ENCODE results near the gene NIBAN1.

NIBAN1 gene

DNA sequence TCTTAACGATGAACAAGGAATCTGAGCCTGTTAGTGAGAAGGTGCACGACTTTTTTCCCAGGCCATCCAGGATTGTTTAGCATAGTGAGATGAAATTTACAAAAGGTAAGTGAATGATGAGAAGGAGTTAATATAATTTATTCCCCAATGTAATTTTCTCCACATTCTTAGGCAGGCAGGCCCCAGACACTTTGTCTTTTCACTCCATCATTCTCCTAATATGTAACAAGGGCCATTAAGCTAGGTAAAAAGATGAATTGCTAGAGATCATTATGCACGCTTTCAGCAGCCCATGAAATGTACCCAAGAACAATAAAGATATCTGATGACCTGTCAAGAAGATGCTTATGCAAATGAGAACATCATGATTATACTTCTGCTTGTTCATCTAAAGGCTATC, 24.1 kb downstream of the NIBAN1 start:
- TF ChIP-seq ZFP30 (CRISPR knock-in tag; IDR thresholded peaks at IDR 0.05): no peak
- no peak for TF ChIP-seq SNAI2 (CRISPR knock-in tag; IDR thresholded peaks at IDR 0.05)
- no peak for TF ChIP-seq ZFP3 (CRISPR knock-in tag; IDR thresholded peaks at IDR 0.05)
- no peak for TF ChIP-seq OSR1 (CRISPR knock-in tag; IDR thresholded peaks at IDR 0.05)
- TF ChIP-seq TCF4 (CRISPR knock-in tag; IDR thresholded peaks at IDR 0.05; ENCODE audit: borderline replicate concordance): no peak
- TF ChIP-seq RARB (CRISPR knock-in tag; IDR thresholded peaks at IDR 0.05): no peak
- no peak for TF ChIP-seq GLIS3 (CRISPR knock-in tag; IDR thresholded peaks at IDR 0.05)
- TF ChIP-seq ESRRG (CRISPR knock-in tag; IDR thresholded peaks at IDR 0.05): no peak
- TF ChIP-seq ZNF565 (CRISPR knock-in tag; conservative IDR thresholded peaks at IDR 0.05; ENCODE audit: low read depth): no peak
- no peak for TF ChIP-seq POU6F1 (CRISPR knock-in tag; IDR thresholded peaks at IDR 0.05; ENCODE audit: borderline replicate concordance, low read depth)
- no peak for TF ChIP-seq ZC3H10 (CRISPR knock-in tag; IDR thresholded peaks at IDR 0.05)
- no peak for TF ChIP-seq ARNTL (CRISPR knock-in tag; IDR thresholded peaks at IDR 0.05; ENCODE audit: borderline replicate concordance, low read depth)
- no peak for TF ChIP-seq TOX (CRISPR knock-in tag; IDR thresholded peaks at IDR 0.05; ENCODE audit: borderline replicate concordance)
- TF ChIP-seq ZNF8 (CRISPR knock-in tag; IDR thresholded peaks at IDR 0.05): no peak
- TF ChIP-seq PPARA (CRISPR knock-in tag; IDR thresholded peaks at IDR 0.05; ENCODE audit: borderline replicate concordance): no peak
- no peak for ATAC-seq

DNA sequence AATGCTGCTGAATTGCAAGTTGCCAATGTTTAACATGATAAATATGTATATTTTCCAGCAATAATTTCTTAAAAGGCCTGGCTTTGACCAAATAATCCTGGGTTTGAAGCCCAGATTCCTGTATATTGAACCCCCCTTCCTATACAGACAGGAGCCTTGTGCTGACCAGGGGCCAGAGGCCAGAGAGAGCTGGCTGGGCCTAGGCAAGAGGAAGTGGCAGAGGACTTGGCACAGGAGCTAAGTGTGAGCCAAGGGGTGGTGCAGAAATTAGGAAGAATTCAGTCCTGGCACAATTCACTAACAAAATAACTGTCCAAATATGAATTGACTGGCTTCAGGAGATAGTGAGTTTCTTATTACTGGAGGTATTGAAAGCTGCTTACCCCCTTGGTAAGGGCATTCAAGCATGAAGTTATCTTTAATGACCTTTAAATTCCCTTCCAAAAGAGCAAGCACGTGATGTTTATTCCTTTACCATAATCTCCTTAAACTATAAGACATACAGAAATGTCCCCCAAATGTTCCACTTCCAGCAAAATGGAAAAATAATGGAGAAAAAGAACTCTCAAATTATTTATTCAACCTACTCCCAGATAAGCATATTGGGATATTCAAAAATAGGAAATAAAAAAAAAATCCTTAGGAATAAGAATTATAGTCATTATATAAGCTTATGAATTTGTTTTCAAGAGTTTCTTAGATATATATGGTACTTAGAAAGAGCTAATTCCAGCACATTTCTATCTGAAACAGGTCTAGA, 26.6 kb downstream of the NIBAN1 start:
- no peak for ATAC-seq
- TF ChIP-seq ESRRG (CRISPR knock-in tag; IDR thresholded peaks at IDR 0.05): no peak
- no peak for TF ChIP-seq OSR1 (CRISPR knock-in tag; IDR thresholded peaks at IDR 0.05)
- no peak for TF ChIP-seq ZFP3 (CRISPR knock-in tag; IDR thresholded peaks at IDR 0.05)
- no peak for TF ChIP-seq ISL1 (CRISPR knock-in tag; IDR thresholded peaks at IDR 0.05)
- TF ChIP-seq BACH2 (CRISPR knock-in tag; IDR thresholded peaks at IDR 0.05; ENCODE audit: borderline replicate concordance): no peak
- TF ChIP-seq ZC3H10 (CRISPR knock-in tag; IDR thresholded peaks at IDR 0.05): no peak
- TF ChIP-seq TOX (CRISPR knock-in tag; IDR thresholded peaks at IDR 0.05; ENCODE audit: borderline replicate concordance): no peak
- no peak for TF ChIP-seq TCF4 (CRISPR knock-in tag; IDR thresholded peaks at IDR 0.05; ENCODE audit: borderline replicate concordance)
- no peak for TF ChIP-seq RARB (CRISPR knock-in tag; IDR thresholded peaks at IDR 0.05)
- TF ChIP-seq ZNF8 (CRISPR knock-in tag; IDR thresholded peaks at IDR 0.05): no peak
- TF ChIP-seq ZNF70 (CRISPR knock-in tag; IDR thresholded peaks at IDR 0.05): no peak
- TF ChIP-seq ZNF565 (CRISPR knock-in tag; conservative IDR thresholded peaks at IDR 0.05; ENCODE audit: low read depth): no peak
- no peak for TF ChIP-seq POU6F1 (CRISPR knock-in tag; IDR thresholded peaks at IDR 0.05; ENCODE audit: borderline replicate concordance, low read depth)
- TF ChIP-seq PPARA (CRISPR knock-in tag; IDR thresholded peaks at IDR 0.05; ENCODE audit: borderline replicate concordance): no peak
- no peak for TF ChIP-seq ZFP30 (CRISPR knock-in tag; IDR thresholded peaks at IDR 0.05)

DNA sequence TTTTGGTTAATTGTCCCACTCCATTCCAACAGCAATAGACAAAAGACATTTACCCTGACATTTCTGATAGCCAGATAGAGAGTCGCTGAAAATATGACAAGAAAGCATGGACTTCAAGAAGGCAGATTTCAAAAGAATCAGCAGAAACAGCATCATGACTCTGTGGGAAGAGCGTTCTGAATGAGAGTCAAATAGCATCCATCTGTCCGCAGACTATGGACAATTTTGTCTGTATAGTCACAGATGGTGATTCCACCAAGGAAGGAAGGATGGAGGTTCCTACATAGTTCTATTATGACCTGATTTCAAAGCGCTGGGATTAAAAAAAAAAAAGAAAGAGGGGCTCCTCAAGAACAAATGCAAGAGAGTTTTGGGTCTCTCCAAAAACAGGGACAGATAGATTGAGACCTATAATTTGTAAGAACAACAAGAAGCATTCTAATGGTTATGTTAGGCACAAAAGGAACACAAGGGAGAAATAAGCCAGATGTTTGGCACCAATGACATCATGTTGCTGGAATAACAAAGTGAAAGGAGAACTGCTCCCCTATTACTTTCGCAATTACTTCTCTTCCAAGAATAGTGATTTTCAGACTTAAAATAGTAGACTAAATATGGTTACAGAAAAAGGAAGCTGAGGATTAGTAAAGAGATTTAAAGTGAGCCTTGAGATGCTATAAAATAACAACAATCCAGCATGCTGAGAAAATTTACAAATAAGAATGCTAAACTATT, 28.5 kb downstream of the NIBAN1 start:
- TF ChIP-seq, protein P1, sequence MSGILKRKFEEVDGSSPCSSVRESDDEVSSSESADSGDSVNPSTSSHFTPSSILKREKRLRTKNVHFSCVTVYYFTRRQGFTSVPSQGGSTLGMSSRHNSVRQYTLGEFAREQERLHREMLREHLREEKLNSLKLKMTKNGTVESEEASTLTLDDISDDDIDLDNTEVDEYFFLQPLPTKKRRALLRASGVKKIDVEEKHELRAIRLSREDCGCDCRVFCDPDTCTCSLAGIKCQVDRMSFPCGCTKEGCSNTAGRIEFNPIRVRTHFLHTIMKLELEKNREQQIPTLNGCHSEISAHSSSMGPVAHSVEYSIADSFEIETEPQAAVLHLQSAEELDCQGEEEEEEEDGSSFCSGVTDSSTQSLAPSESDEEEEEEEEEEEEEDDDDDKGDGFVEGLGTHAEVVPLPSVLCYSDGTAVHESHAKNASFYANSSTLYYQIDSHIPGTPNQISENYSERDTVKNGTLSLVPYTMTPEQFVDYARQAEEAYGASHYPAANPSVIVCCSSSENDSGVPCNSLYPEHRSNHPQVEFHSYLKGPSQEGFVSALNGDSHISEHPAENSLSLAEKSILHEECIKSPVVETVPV (CRISPR knock-in tag; IDR thresholded peaks at IDR 0.05): no peak
- no peak for TF ChIP-seq ESRRG (CRISPR knock-in tag; IDR thresholded peaks at IDR 0.05)
- no peak for TF ChIP-seq ISL1 (CRISPR knock-in tag; IDR thresholded peaks at IDR 0.05)
- TF ChIP-seq RARB (CRISPR knock-in tag; IDR thresholded peaks at IDR 0.05): no peak
- TF ChIP-seq ZNF8 (CRISPR knock-in tag; IDR thresholded peaks at IDR 0.05): no peak
- no peak for TF ChIP-seq TOX (CRISPR knock-in tag; IDR thresholded peaks at IDR 0.05; ENCODE audit: borderline replicate concordance)
- no peak for TF ChIP-seq ZC3H10 (CRISPR knock-in tag; IDR thresholded peaks at IDR 0.05)
- TF ChIP-seq ZNF70 (CRISPR knock-in tag; IDR thresholded peaks at IDR 0.05): no peak
- no peak for TF ChIP-seq ZFP3 (CRISPR knock-in tag; IDR thresholded peaks at IDR 0.05)
- TF ChIP-seq OSR1 (CRISPR knock-in tag; IDR thresholded peaks at IDR 0.05): no peak
- no peak for TF ChIP-seq ZNF565 (CRISPR knock-in tag; conservative IDR thresholded peaks at IDR 0.05; ENCODE audit: low read depth)
- TF ChIP-seq SNAI2 (CRISPR knock-in tag; IDR thresholded peaks at IDR 0.05): no peak
- TF ChIP-seq, protein P2, sequence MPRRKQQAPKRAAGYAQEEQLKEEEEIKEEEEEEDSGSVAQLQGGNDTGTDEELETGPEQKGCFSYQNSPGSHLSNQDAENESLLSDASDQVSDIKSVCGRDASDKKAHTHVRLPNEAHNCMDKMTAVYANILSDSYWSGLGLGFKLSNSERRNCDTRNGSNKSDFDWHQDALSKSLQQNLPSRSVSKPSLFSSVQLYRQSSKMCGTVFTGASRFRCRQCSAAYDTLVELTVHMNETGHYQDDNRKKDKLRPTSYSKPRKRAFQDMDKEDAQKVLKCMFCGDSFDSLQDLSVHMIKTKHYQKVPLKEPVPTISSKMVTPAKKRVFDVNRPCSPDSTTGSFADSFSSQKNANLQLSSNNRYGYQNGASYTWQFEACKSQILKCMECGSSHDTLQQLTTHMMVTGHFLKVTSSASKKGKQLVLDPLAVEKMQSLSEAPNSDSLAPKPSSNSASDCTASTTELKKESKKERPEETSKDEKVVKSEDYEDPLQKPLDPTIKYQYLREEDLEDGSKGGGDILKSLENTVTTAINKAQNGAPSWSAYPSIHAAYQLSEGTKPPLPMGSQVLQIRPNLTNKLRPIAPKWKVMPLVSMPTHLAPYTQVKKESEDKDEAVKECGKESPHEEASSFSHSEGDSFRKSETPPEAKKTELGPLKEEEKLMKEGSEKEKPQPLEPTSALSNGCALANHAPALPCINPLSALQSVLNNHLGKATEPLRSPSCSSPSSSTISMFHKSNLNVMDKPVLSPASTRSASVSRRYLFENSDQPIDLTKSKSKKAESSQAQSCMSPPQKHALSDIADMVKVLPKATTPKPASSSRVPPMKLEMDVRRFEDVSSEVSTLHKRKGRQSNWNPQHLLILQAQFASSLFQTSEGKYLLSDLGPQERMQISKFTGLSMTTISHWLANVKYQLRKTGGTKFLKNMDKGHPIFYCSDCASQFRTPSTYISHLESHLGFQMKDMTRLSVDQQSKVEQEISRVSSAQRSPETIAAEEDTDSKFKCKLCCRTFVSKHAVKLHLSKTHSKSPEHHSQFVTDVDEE (CRISPR knock-in tag; IDR thresholded peaks at IDR 0.05): no peak
- TF ChIP-seq TCF4 (CRISPR knock-in tag; IDR thresholded peaks at IDR 0.05; ENCODE audit: borderline replicate concordance): no peak
- no peak for TF ChIP-seq GLIS3 (CRISPR knock-in tag; IDR thresholded peaks at IDR 0.05)
- TF ChIP-seq ZFP30 (CRISPR knock-in tag; IDR thresholded peaks at IDR 0.05): no peak
- no peak for TF ChIP-seq BACH2 (CRISPR knock-in tag; IDR thresholded peaks at IDR 0.05; ENCODE audit: borderline replicate concordance)
- no peak for ATAC-seq

All from SK-N-SH treated with all-trans-retinoic acid at 6 μM for 48 hours (cell line).